PC-3 (cell line): Measurements from ENCODE around the gene EMC1. TPM values are rescaled to one million over a fixed set of nuclear protein-coding genes. Genes with fewer than 3 reads are reported as not detected.

Experiments used
- ATAC-seq: fragments of 200-7000 bp; cut with Tn5 transposase; 2 replicates; pipeline ENCODE4 v1.9.1; 2020; ENCODE audit warnings: mild to moderate bottlenecking, moderate library complexity
- BruUV-seq: library from RNA; stranded (reverse); fragments of 400-500 nt; replicated peaks from 2 replicates; lab custom pipeline; 2021; lab: Mats Ljungman, UMichigan
- CTCF ChIA-PET: fragments of 300-600 bp; sonication (Branson Sonifier 250); formaldehyde crosslinking; loops from one replicate; lab custom pipeline; 2022; ENCODE audit warnings: antibody characterized with exemption; lab: Charles Lee
- POLR2A ChIA-PET: fragments of 300-600 bp; sonication (Branson Sonifier 250); formaldehyde crosslinking; loops from one replicate; lab custom pipeline; 2022; ENCODE audit warnings: antibody characterized with exemption; ENCODE audit not compliant: unreplicated experiment; lab: Charles Lee
- DNase-seq: peaks from one replicate; pipeline ENCODE4 v3.0.0-alpha.2; 2015
- H2AFZ ChIP-seq: fragments of 300-600 bp; sonication (generic); 2 replicates; pipeline ENCODE4 v1.6.0; 2016; ENCODE audit warnings: antibody characterized with exemption, low read length
- H3F3A ChIP-seq: fragments of 300-600 bp; sonication (generic); one replicate; pipeline ENCODE4 v1.6.0; 2017; ENCODE audit warnings: antibody characterized with exemption, low read length, control low read depth, mild to moderate bottlenecking; ENCODE audit not compliant: unreplicated experiment
- H3K27ac ChIP-seq: fragments of 300-600 bp; sonication (generic); 2 replicates; pipeline ENCODE4 v1.5.1; 2016; ENCODE audit warnings: mild to moderate bottlenecking, low read length
- H3K27me3 ChIP-seq: fragments of 300-600 bp; sonication (generic); 2 replicates; pipeline ENCODE4 v1.6.1; 2016; ENCODE audit warnings: low read length, mixed read lengths
- H3K36me3 ChIP-seq: fragments of 300-600 bp; sonication (generic); 2 replicates; pipeline ENCODE4 v1.6.1; 2016; ENCODE audit warnings: low read depth, mixed run types, low read length, mixed read lengths
- H3K4me1 ChIP-seq: fragments of 300-600 bp; sonication (generic); 2 replicates; pipeline ENCODE4 v1.5.1; 2016; ENCODE audit warnings: low read length; ENCODE audit not compliant: insufficient read depth
- H3K4me2 ChIP-seq: fragments of 300-600 bp; sonication (generic); 2 replicates; pipeline ENCODE4 v1.6.0; 2016; ENCODE audit warnings: low read length
- H3K4me3 ChIP-seq: fragments of 300-600 bp; sonication (generic); 2 replicates; pipeline ENCODE4 v1.5.1; 2016; ENCODE audit warnings: mild to moderate bottlenecking, low read length, mixed read lengths
- H3K79me2 ChIP-seq: fragments of 300-600 bp; sonication (generic); 2 replicates; pipeline ENCODE4 v1.6.1; 2017; ENCODE audit warnings: low read length, mixed read lengths
- H3K9ac ChIP-seq: fragments of 300-600 bp; sonication (generic); 2 replicates; pipeline ENCODE4 v1.6.0; 2016; ENCODE audit warnings: mild to moderate bottlenecking, low read length
- H3K9me2 ChIP-seq: fragments of 300-600 bp; sonication (generic); replicated peaks from 2 replicates; pipeline ENCODE4 v1.6.1; 2016; ENCODE audit warnings: mixed run types, low read length, mixed read lengths
- H3K9me3 ChIP-seq: fragments of 300-600 bp; sonication (generic); 2 replicates; pipeline ENCODE4 v1.6.1; 2016; ENCODE audit warnings: low read length, mixed read lengths
- H4K20me1 ChIP-seq: fragments of 300-600 bp; sonication (generic); 2 replicates; pipeline ENCODE4 v1.6.1; 2016; ENCODE audit warnings: low read length, mixed read lengths
- EZH2 ChIP-seq: fragments of 300-600 bp; sonication (generic); IDR thresholded peaks from one replicate; pipeline ENCODE4 v1.6.1; 2017; ENCODE audit warnings: antibody characterized with exemption, mild to moderate bottlenecking, low read length; ENCODE audit not compliant: unreplicated experiment
- EZH2phosphoT487 ChIP-seq: fragments of 300-600 bp; sonication (generic); IDR thresholded peaks from 2 replicates; pipeline ENCODE4 v1.6.1; 2018; ENCODE audit warnings: mild to moderate bottlenecking, antibody characterized with exemption, low read length, borderline replicate concordance
- intact Hi-C: fragments of 100-400 bp; cut with micrococcal nuclease; formaldehyde crosslinking; loops from 2 replicates; pipeline ENCODE4 v1.9.0; 2023
- total RNA-seq: library from RNA; depleted of rRNA; stranded (reverse); fragments of >200 nt; gene quantifications from 2 replicates; pipeline ENCODE4 v1.2.3, GENCODE V29; 2014
- TF ChIP-seq, protein P1 (sequence below): fragments of 300-600 bp; sonication (generic); conservative IDR thresholded peaks from 2 replicates; pipeline ENCODE4 v1.5.1; 2017; ENCODE audit warnings: antibody characterized with exemption, low read depth, mild to moderate bottlenecking, low read length

The EMC1 gene
- total RNA-seq, 1 experiment from 2014 or later, result 60.9 TPM

DNA sequence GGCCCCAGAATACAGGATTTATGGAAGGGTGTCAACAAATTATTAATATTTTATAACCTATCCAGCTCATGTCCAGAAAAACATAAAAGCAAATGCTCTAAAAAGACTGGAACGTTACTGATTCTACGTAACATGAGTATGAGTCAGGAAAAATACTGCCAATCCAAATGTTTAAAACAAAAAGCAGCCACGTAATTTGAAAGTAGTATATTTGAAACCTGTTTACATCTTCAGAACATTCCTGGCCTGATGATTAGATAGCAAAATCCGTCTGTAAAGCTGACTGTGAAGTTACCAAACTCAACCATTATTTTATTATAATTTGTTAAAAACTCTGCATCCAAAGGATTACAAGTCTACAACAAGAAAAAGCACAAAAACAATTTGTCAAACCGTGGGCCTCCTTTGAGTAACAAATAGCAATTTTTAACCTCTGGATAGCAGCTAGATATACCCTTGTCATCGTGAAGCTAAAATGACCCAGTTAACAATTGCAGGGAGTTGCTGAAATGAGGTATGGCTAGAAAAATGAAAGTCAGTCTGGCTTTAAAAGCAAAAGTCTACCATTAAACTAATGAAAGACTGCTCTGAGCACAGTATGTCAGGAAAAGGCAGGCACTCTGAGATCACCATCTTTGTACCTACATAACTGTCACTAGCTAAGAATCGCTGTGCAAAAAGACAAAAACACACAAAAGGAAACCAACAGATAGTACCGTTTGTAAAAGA is 42.5 kb downstream of the EMC1 start:
- peak overlapping the region; percentile 26; the same call in 1 of the 2 replicates for H3K27ac ChIP-seq
- peak overlapping the region; percentile 80 for H3K9ac ChIP-seq
- BruUV-seq, result no TSS peak
- no peaks in the 10 kb centered on the region for H3F3A ChIP-seq
- no peaks in the 10 kb centered on the region for H3K27me3 ChIP-seq
- DNase-seq (peak; percentile 43), ATAC-seq (no peak)
- no peaks in the 10 kb centered on the region for H3K9me2 ChIP-seq
- no peak for TF ChIP-seq EZH2phosphoT487
- TF ChIP-seq EZH2, result no peak
- TF ChIP-seq, protein P1, sequence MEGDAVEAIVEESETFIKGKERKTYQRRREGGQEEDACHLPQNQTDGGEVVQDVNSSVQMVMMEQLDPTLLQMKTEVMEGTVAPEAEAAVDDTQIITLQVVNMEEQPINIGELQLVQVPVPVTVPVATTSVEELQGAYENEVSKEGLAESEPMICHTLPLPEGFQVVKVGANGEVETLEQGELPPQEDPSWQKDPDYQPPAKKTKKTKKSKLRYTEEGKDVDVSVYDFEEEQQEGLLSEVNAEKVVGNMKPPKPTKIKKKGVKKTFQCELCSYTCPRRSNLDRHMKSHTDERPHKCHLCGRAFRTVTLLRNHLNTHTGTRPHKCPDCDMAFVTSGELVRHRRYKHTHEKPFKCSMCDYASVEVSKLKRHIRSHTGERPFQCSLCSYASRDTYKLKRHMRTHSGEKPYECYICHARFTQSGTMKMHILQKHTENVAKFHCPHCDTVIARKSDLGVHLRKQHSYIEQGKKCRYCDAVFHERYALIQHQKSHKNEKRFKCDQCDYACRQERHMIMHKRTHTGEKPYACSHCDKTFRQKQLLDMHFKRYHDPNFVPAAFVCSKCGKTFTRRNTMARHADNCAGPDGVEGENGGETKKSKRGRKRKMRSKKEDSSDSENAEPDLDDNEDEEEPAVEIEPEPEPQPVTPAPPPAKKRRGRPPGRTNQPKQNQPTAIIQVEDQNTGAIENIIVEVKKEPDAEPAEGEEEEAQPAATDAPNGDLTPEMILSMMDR, result no peak
- H3K4me1 ChIP-seq, result peaks cover 44% of the 10 kb centered on the region
- intact Hi-C loops, result no loop called here
- ChIA-PET CTCF (no interaction called here), POLR2A (no interaction called here)
- H4K20me1 ChIP-seq, result peaks cover 33% of the 10 kb centered on the region
- peak overlapping the region; percentile 94 for H3K4me3 ChIP-seq
- H2AFZ ChIP-seq, result no peak overlapping the region
- H3K79me2 ChIP-seq, result peaks cover 99% of the 10 kb centered on the region
- peaks cover 11% of the 10 kb centered on the region; the same call in 1 of the 2 replicates for H3K36me3 ChIP-seq
- H3K9me3 ChIP-seq, result no peaks in the 10 kb centered on the region
- peak overlapping the region; percentile 98 for H3K4me2 ChIP-seq

DNA sequence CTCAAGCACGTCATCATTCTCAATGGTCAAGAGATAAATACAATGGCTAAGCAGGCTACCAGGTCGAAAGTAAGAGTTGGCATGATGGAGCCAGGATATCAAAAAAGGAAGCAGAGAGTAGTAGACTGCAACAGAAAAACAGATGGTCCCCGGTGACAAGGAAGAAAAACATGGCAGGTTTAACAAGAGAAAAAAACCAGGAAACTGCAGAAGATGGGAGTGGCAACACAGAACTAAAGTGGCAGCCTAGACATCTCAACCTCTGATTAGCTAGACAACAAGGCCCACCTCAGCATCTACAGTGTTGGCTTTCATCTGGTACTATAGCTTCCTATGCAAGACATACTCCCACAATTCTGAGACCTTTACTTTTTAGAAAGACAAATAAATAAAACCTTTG is 44.4 kb downstream of the EMC1 start:
- no peak overlapping the region for H3K27ac ChIP-seq
- no TSS peak for BruUV-seq
- H3K4me1 ChIP-seq, result peaks cover 51% of the 10 kb centered on the region
- intact Hi-C loops, result no loop called here
- no peak overlapping the region for H3K4me3 ChIP-seq
- no peaks in the 10 kb centered on the region for H3K9me2 ChIP-seq
- CTCF ChIA-PET, result no interaction called here
- H3K27me3 ChIP-seq, result no peaks in the 10 kb centered on the region
- no peak overlapping the region for H3K9ac ChIP-seq
- no peaks in the 10 kb centered on the region for H3F3A ChIP-seq
- ATAC-seq (no peak), DNase-seq (no peak)
- H3K36me3 ChIP-seq, result no peaks in the 10 kb centered on the region
- H3K4me2 ChIP-seq, result no peak overlapping the region
- peaks cover 96% of the 10 kb centered on the region for H3K79me2 ChIP-seq
- H4K20me1 ChIP-seq, result peaks cover 45% of the 10 kb centered on the region
- POLR2A ChIA-PET, result no interaction called here
- TF ChIP-seq, protein P1, result no peak
- TF ChIP-seq EZH2phosphoT487 (no peak), EZH2 (no peak)
- H3K9me3 ChIP-seq, result no peaks in the 10 kb centered on the region
- H2AFZ ChIP-seq, result no peak overlapping the region

DNA sequence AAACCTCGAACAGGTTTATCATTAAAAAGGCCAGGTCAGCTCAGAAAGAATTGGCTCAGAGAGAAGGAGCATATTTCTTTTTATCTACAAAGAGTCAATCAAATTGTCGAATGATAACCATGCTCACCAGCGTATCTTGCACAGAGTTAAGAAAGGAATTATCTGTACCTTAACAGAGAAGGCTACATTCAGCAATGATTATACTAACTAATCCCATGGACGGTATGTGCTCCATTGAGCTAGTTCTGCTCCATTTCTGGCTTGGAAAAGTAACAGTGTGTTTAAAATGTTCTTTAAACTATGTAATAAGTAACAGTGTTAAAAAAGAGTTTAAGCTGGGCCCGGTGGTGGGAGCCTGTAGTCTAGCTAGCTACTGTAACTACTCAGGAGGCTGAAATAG is 45.5 kb downstream of the EMC1 start:
- POLR2A ChIA-PET, result interaction anchor here (0.6 kb wide), 1 partner anchor 1383 kb away, joined by 20 read pairs; no protein-coding TSS in a partner anchor
- DNase-seq (no peak), ATAC-seq (no peak)
- Histone ChIP-seq H3K4me2 (no peak overlapping the region), H3K4me3 (no peak overlapping the region), H3K27ac (no peak overlapping the region), H3K4me1 (peaks cover 42% of the 10 kb centered on the region), H3K36me3 (peaks cover 7% of the 10 kb centered on the region), H2AFZ (no peak overlapping the region), H3K79me2 (peaks cover 96% of the 10 kb centered on the region), H3K9me2 (no peaks in the 10 kb centered on the region), H3F3A (no peaks in the 10 kb centered on the region), H3K27me3 (no peaks in the 10 kb centered on the region), H3K9me3 (no peaks in the 10 kb centered on the region), H3K9ac (no peak overlapping the region), H4K20me1 (peaks cover 48% of the 10 kb centered on the region)
- BruUV-seq, result no TSS peak
- CTCF ChIA-PET, result no interaction called here
- intact Hi-C loops, result no loop called here
- TF ChIP-seq, protein P1, result no peak
- no peak for TF ChIP-seq EZH2
- no peak for TF ChIP-seq EZH2phosphoT487
